ENCODE measurements around the gene PNPO.
"Not testable (repeated sequence)": the region's sequence is repeated elsewhere in the genome, so short reads cannot be mapped to it uniquely, and the experiment has no call there.

The PNPO gene

GRCh38 chr17:47918006-47918405 lies 23.4 kb upstream of the PNPO start:
- DNase-seq (ENCODE audit: low spot score) = no peak

- DNase-seq (ENCODE audit: low spot score) = no peak
Observed at GRCh38 chr17:47918991-47919390, 22.4 kb upstream of the PNPO start.

GRCh38 chr17:47919889-47920288 lies 21.5 kb upstream of the PNPO start:
- not testable (repeated sequence) for DNase-seq (ENCODE audit: low spot score)

GRCh38 chr17:47924785-47925677 lies 16.3 kb upstream of the PNPO start:
- DNase-seq (ENCODE audit: low spot score) = no peak

DNA sequence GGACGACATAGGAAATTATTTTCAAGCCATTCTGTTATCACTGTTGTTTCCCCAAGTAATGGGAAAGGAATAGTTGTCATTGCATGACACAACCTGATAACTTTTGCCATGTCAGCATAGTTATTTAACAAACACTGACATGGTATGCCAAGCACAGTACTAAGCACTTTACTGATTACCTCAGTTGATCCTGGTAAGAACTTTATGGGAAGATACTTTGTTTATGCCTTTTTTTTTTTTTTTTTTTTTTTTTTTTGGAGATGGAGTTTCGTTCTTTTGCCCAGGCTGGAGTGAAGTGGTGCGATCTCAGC lies 15.7 kb upstream of the PNPO start:
- no peak for DNase-seq (ENCODE audit: low spot score)

- no peak for DNase-seq (ENCODE audit: low spot score)
Observed at GRCh38 chr17:47927821-47928400, 13.5 kb upstream of the PNPO start.

DNA sequence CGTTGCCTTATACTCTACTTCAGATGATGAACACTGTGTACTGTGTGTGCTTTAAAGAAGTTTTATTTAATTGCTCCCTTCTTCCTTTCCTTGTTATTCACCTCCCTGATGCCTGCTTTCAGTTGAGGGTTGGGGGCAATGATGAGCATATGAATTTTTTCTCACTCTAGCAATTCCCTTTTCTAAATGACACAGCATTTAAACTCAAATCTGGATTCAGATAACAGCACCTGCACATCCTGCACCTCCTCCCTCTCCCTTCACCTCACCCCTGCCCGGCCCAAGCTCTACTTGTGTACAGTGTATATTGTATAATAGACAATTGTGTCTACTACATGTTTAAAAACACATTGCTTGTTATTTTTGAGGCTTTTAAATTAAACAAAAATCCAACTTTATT lies 13.0 kb upstream of the PNPO start:
- DNase-seq (ENCODE audit: low spot score) = no peak

DNA sequence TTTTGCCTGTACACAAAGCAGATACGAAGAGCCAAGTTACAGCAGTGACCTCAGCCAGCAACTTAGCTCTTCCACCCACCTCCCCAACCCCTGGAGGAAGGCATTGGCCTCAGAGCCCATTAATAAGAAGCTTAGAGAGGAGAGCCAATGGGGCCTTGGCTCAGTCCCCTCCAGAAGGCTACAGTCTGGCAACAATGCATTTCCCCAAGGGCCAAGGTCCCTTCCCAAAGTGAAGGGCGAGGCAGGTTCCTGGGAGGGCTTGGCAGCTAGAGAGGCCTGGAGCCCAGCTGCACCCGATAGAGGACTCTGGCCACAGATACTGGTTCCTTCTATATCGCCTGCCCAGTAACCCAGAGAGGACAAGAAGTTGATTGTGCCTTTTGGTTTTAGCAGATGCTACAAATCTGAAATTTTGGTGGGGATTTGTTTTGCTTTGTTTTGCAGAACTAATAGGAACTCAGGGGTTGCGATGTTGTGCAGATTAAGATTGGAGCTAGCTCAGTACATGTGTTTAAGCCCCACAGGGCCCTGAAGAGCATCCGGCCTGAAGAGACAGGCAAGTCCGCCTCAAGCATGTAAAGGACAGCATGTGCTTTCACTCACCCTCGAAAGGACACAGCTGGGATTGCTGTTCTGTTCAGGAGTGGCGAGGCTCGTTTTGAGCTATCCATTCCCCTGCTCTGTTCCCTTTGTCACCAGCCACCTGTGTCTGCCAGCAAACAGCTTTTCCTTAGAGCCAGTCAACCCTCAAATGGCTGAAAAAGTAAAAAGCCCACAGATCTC lies 12.0 kb upstream of the PNPO start:
- no peak for DNase-seq (ENCODE audit: low spot score)

DNA sequence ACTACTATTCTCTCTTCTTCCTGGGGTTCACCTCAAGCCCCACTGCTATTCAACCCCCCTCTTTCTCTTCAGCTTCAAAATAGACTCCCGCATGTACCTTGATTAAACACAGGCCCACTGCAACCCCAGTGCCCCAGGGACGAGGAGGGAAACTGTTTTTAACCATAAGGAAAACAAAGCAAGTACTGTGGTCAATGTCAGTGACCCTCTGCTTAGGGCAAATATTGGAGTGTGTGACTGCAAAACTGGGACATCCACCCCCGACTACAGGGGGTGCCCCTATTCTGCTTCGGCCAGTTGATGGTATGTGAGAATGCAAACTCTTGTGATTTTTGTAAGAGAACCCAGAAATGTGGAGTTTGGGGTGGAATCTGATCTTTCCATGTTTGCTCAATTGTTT lies 9.5 kb upstream of the PNPO start:
- DNase-seq (ENCODE audit: low spot score) = no peak

DNA sequence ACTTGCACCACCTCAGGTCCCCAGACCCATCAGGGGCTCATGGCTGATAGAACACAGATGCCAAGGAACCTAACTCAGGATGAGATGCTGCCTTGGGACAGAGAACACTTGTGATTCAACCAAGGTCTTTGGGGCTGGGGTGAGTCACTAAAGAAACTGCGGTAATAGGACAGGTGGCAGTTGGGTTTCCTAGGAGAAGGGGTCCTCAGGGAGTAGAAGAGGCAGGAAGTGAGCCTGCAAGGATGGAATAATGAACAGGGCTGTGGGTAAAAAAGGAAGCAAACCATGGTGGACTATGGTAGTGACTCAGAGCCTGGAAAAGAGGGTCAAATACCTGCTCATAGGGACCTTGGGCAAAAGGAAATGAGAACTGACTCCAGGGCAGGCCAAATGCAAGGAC lies 6.5 kb upstream of the PNPO start:
- no peak for DNase-seq (ENCODE audit: low spot score)

GRCh38 chr17:47935468-47935867 lies 5.9 kb upstream of the PNPO start:
- not testable (repeated sequence) for DNase-seq (ENCODE audit: low spot score)

DNA sequence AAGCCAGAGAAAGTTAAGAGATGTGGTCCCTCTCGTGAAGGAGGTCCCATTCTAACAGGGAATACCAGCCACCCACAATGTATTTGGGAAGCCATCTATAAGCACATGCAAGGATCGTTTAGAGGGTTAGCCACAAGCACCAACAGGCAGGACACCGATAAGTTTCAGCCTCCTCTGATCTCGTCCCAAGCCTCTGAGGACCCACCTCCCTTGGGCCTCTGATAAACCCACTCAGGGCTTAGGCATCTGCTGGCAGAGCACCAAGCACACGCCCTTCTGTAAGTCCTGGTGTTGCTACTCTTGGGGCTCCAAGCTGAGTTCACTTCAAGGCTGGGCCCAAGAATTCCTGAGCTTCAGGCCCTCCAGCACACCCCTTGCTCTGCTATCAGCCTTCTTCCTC lies 5.4 kb upstream of the PNPO start:
- no peak for DNase-seq (ENCODE audit: low spot score)

DNA sequence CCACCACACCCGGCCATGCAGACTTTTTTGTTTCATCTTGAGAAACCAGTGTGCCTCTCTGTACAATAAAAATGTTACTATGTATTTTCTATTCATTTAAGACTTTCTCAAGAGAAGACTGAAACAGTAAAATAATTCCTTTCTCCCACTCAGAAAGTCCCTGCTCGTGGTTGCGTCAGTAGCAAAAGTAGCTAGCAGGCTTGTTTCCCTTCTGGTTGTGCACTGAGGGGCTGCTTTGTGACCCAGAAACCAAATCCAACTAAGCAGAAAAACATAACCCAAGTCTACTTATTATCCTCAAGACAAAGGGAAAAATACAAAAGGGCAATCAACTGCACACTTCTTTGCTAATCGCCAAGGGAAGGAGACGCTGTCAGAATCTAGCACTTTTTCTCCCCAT lies 3.4 kb upstream of the PNPO start:
- DNase-seq (ENCODE audit: low spot score) = no peak

GRCh38 chr17:47942096-47942510 lies 732 bp downstream of the PNPO start:
- no peak for DNase-seq (ENCODE audit: low spot score)

- DNase-seq (ENCODE audit: low spot score) = no peak
Observed at GRCh38 chr17:47942568-47942967, 1.2 kb downstream of the PNPO start.

GRCh38 chr17:47945080-47945479 lies 3.7 kb downstream of the PNPO start:
- DNase-seq (ENCODE audit: low spot score) = no peak

- DNase-seq (ENCODE audit: low spot score) = peak; percentile 86
Observed at GRCh38 chr17:47945529-47946508, 4.4 kb downstream of the PNPO start.

GRCh38 chr17:47946516-47946915 lies 5.1 kb downstream of the PNPO start:
- no peak for DNase-seq (ENCODE audit: low spot score)

- peak; percentile 63 for DNase-seq (ENCODE audit: low spot score)
Observed at GRCh38 chr17:47946929-47947397, 5.6 kb downstream of the PNPO start.

- peak; percentile 87 for DNase-seq (ENCODE audit: low spot score)
Observed at GRCh38 chr17:47948706-47949196, 7.4 kb downstream of the PNPO start.

DNA sequence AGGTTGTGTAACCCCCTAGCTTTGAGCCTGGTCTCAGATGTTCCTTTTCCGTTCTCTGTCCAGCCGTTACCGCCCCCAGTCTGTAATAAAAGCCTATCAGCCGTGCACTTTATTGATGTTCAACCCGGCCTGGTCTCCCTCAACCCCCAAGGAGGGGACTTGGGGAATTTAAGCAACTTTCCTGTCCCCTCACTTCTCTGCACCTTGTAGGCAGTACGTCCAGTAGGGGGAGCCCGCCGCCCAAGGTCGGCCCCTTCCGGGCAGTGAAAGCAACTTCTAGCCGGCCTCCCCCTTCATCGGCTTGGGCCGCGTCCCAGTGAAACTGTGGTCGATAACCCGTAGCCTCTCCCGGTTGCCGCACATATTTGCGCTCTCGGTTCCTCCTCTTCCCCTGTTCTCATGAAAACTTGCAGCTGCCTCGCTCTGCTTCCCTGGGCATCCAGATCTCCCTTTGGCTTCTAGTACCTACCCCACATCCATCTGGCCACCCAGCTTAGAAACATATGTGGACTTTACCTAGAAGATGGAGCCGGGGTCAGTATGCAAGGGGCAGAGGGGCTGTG lies 7.9 kb downstream of the PNPO start:
- peak; percentile 77 for DNase-seq (ENCODE audit: low spot score)
